ENCODE data around the gene PFKL.

Gene PFKL

DNA sequence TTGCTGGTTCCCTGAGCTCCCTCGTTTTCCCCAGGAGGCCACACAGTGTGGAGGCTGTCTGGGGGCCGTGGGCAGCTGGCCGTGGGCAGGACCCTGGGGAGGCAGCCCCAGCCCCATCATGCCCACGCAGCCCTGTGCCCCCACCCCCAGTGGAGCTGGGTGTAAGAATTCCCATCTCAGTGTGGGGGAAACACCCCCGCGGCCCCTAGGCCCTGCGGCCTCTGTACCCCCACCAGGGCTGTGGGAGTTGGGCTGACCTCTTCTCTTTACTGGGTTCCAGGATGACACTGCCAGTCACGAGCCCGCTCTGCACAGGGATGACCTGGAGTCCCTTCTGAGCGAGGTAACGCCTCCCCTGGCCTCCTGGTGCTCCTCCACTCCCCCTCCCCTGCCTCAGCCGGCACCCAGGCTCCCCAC lies 3.7 kb upstream of the PFKL start:
- TF ChIP-seq, protein P1, sequence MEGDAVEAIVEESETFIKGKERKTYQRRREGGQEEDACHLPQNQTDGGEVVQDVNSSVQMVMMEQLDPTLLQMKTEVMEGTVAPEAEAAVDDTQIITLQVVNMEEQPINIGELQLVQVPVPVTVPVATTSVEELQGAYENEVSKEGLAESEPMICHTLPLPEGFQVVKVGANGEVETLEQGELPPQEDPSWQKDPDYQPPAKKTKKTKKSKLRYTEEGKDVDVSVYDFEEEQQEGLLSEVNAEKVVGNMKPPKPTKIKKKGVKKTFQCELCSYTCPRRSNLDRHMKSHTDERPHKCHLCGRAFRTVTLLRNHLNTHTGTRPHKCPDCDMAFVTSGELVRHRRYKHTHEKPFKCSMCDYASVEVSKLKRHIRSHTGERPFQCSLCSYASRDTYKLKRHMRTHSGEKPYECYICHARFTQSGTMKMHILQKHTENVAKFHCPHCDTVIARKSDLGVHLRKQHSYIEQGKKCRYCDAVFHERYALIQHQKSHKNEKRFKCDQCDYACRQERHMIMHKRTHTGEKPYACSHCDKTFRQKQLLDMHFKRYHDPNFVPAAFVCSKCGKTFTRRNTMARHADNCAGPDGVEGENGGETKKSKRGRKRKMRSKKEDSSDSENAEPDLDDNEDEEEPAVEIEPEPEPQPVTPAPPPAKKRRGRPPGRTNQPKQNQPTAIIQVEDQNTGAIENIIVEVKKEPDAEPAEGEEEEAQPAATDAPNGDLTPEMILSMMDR (IDR thresholded peaks at IDR 0.05; ENCODE audit: low read depth, low read length), result no peak
- no peak for DNase-seq (ENCODE audit: extremely low read depth, low read depth)

DNA sequence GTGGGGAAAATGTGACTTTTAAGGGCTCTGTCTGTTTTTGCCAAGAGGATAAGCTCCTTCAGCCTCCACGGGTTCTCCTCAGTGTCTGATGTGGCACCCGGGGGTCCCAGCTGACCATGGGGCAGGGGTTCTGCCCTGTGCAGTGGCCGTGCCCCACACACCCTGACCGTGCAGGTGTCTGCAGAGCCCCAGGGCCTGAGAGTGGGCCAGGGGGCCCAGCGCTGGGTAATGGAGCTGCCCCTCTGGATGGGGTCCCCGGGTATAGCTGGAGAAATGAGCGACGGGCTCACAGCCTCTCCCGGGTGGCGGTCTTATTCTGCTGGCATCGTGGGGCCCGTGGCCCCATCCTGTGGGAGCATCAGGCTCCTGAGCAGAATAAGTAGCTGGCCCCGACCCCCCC lies 2.9 kb upstream of the PFKL start:
- TF ChIP-seq, protein P1 (IDR thresholded peaks at IDR 0.05; ENCODE audit: low read depth, low read length), result no peak
- DNase-seq (ENCODE audit: extremely low read depth, low read depth), result no peak

DNA sequence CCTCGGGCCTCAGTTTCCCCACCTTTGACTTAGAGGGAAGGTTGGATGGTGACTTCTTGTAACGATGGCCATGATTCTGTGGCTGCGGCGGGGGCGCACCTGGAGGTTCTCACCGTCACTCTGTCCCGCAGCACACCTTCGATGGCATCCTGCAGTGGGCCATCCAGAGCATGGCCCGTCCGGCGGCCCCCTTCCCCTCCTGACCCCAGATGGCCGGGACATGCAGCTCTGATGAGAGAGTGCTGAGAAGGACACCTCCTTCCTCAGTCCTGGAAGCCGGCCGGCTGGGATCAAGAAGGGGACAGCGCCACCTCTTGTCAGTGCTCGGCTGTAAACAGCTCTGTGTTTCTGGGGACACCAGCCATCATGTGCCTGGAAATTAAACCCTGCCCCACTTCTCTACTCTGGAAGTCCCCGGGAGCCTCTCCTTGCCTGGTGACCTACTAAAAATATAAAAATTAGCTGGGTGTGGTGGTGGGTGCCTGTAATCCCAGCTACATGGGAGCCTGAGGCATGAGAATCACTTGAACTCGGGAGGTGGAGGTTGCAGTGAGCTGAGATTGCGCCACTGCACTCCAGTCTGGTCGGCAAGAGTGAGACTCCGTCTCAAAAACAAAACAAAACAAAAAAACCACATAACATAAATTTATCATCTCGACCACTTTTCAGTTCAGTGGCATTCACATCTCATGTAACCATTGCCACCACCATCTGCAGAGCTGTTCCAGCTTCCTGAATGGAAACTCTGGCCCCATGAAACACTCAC lies 2.1 kb upstream of the PFKL start:
- TF ChIP-seq, protein P1 (IDR thresholded peaks at IDR 0.05; ENCODE audit: low read depth, low read length), result peak; percentile 84
- peak; percentile 48 for DNase-seq (ENCODE audit: extremely low read depth, low read depth)

DNA sequence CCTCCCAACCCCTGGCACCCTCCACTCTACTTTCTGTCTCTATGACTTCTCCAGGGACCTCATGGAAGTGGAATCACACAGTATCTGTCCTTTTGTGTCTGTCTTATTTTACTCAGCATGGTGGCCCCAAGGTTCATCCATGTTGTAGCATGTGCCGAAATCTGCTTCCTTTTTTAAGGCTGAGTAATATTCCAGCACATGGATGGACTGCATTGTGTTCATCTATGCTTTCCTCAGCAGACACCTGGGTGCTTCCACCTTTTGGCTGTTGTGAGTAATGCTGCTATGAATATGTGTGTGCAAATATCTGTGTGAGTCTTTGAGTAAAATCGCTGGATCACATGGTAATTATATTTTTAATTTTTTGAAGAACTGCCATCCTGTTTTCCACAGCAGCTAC lies 1.6 kb upstream of the PFKL start:
- no peak for DNase-seq (ENCODE audit: extremely low read depth, low read depth)
- TF ChIP-seq, protein P1 (IDR thresholded peaks at IDR 0.05; ENCODE audit: low read depth, low read length), result no peak

DNA sequence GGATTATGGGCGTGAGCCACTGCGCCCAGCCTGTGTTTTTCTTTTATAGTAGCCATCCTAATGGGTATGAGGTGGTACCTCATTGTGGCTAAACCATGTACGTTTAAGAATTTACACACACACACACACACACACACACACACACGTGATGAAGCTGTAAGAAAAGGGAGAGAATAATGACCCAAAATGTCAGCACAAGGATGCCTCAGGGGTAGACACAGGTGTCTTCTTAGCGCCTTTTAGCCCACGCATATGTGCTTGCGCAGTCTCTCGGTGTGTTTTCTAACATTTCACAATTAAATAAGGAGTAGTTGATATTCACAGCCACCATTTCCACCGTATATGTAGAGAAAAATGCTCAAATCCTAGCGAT lies 782 bp upstream of the PFKL start:
- TF ChIP-seq, protein P1 (IDR thresholded peaks at IDR 0.05; ENCODE audit: low read depth, low read length), result no peak
- DNase-seq (ENCODE audit: extremely low read depth, low read depth), result no peak

DNA sequence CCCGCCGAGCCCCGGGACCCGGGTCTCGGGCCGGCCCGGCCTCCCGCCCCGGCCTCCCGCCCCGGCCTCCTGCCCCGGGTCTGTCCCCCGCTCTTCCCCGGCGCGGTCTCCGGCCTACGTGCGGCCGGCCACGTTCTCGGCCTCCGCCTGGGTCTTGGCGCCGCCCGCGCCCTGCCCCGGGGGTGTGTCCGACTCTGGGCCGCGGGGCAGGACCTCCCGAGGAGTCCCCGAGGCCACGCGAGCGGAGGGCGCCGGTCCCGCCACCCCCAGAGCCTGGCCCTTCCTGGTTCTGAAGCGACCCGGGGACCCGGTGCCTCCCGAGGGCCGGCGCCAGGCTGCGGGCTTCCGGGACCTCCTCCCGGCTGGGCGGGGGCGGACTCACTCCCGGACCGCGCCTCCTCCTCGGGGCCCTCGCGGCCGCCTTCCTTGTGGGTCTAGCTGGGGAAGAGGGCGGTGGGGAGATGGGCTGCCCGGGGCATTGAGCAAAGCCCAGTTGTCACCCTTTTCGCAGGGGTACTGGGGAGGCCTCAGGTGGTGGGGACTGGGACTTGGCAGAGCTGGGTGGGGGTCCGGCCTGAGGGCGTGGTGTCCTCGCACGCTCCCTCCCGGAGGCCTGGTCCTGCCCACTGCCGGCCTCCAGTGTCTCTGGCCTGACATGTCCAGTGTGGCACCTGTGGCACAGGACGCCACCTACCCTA lies 558 bp downstream of the PFKL start:
- TF ChIP-seq, protein P1 (IDR thresholded peaks at IDR 0.05; ENCODE audit: low read depth, low read length), result no peak
- no peak for DNase-seq (ENCODE audit: extremely low read depth, low read depth)

DNA sequence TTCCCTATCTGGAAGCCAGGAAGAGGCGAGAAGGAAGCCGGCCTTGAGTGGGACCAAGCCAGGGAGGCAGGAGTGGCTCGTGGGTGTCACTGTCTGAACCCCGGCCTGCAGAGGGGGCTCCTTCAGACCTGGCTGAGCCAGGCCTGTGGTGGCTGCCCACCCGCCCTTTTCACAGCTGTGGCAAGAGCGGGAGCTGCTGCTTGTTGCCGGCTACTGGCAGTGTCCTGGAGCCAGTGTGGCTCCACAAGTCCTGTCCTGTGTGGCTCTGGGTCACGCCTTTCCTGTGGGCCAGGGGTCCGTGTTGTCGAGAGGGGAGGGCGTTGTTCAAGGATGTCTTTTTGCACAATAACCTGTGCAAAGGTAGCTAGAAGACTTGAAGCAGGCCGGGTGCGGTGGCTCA lies 1.3 kb downstream of the PFKL start:
- TF ChIP-seq, protein P1 (IDR thresholded peaks at IDR 0.05; ENCODE audit: low read depth, low read length), result no peak

More for the DNA sequence above, 1.3 kb downstream of the PFKL start:
- DNase-seq (ENCODE audit: extremely low read depth, low read depth), result no peak

All from AG09319 (cell line).